Neural progenitor cell (in vitro differentiated cells): Measurements from ENCODE around the gene EDC3. TPM values are rescaled to one million over a fixed set of nuclear protein-coding genes. Genes with fewer than 3 reads are reported as not detected.

ENCODE experiments used
- DNase-seq: peaks from one replicate; pipeline ENCODE4 v3.0.0-alpha.2; 2016; ENCODE audit warnings: low spot score
- H2AFZ ChIP-seq: fragments of 200-600 bp; sonication (generic); replicated peaks from 2 replicates; pipeline ENCODE4 v1.6.1; 2016; ENCODE audit warnings: antibody characterized with exemption
- H3F3A ChIP-seq: fragments of 200-600 bp; sonication (generic); 2 replicates; pipeline ENCODE4 v1.6.1; 2016; ENCODE audit warnings: antibody characterized with exemption, low read depth
- H3K27ac ChIP-seq: fragments of 200-600 bp; sonication (generic); 2 replicates; pipeline ENCODE4 v1.5.1; 2016; ENCODE audit warnings: mild to moderate bottlenecking
- H3K27me3 ChIP-seq: fragments of 200-600 bp; sonication (generic); 2 replicates; pipeline ENCODE4 v1.6.1; 2016; ENCODE audit warnings: mild to moderate bottlenecking, moderate library complexity
- H3K36me3 ChIP-seq: fragments of 200-600 bp; sonication (generic); 2 replicates; pipeline ENCODE4 v1.5.1; 2016
- H3K4me1 ChIP-seq: fragments of 200-600 bp; sonication (generic); 2 replicates; pipeline ENCODE4 v1.6.1; 2016; ENCODE audit warnings: mixed run types
- H3K4me2 ChIP-seq: fragments of 200-600 bp; sonication (generic); 2 replicates; pipeline ENCODE4 v1.6.1; 2016
- H3K4me3 ChIP-seq: fragments of 200-600 bp; sonication (generic); 2 replicates; pipeline ENCODE4 v1.5.1; 2016
- H3K79me2 ChIP-seq: fragments of 200-600 bp; sonication (generic); 2 replicates; pipeline ENCODE4 v1.6.1; 2016; ENCODE audit warnings: low read depth
- H3K9ac ChIP-seq: fragments of 200-600 bp; sonication (generic); 2 replicates; pipeline ENCODE4 v1.6.1; 2016
- H3K9me3 ChIP-seq: fragments of 200-600 bp; sonication (generic); 2 replicates; pipeline ENCODE4 v1.5.1; 2016; ENCODE audit warnings: low read depth
- H4K20me1 ChIP-seq: fragments of 200-600 bp; sonication (generic); 2 replicates; pipeline ENCODE4 v1.6.1; 2016; ENCODE audit warnings: low read depth
- H3K27ac Mint-ChIP-seq: 3 replicates; pipeline ENCODE4 v1.8.0; 2021; ENCODE audit warnings: mixed read lengths
- H3K27me3 Mint-ChIP-seq: 2 replicates; pipeline ENCODE4 v1.8.0; 2022; ENCODE audit warnings: low read depth, mild to moderate bottlenecking, inconsistent platforms, moderate library complexity, mixed read lengths; ENCODE audit not compliant: insufficient read depth
- H3K36me3 Mint-ChIP-seq: 3 replicates; pipeline ENCODE4 v1.8.0; 2021; ENCODE audit warnings: mixed read lengths
- H3K4me1 Mint-ChIP-seq: 3 replicates; pipeline ENCODE4 v1.8.0; 2021; ENCODE audit warnings: mixed read lengths
- H3K4me3 Mint-ChIP-seq: 3 replicates; pipeline ENCODE4 v1.8.0; 2021; ENCODE audit warnings: mild to moderate bottlenecking, moderate library complexity, mixed read lengths
- H3K9me3 Mint-ChIP-seq: 3 replicates; pipeline ENCODE4 v1.8.0; 2020; ENCODE audit warnings: mixed read lengths
- EZH2 ChIP-seq: fragments of 200-600 bp; sonication (generic); IDR thresholded peaks from 2 replicates; pipeline ENCODE4 v1.6.1; 2017; ENCODE audit warnings: antibody characterized with exemption, mild to moderate bottlenecking, moderate library complexity
- EZH2phosphoT487 ChIP-seq: fragments of 200-600 bp; sonication (generic); IDR thresholded peaks from 2 replicates; pipeline ENCODE4 v1.6.1; 2017; ENCODE audit warnings: antibody characterized with exemption
- total RNA-seq: library from RNA; depleted of rRNA; stranded (reverse); fragments of >200 nt; gene quantifications from 2 replicates; pipeline ENCODE4 v1.2.3, GENCODE V29; 2015; ENCODE audit warnings: low replicate concordance
- TF ChIP-seq, protein P1 (sequence below): fragments of 200-600 bp; sonication (generic); IDR thresholded peaks from 2 replicates; pipeline ENCODE4 v1.5.1; 2017; ENCODE audit warnings: antibody characterized with exemption, mild to moderate bottlenecking

Gene EDC3
- total RNA-seq, 1 donor from 2014 or later = 24.4 TPM

DNA sequence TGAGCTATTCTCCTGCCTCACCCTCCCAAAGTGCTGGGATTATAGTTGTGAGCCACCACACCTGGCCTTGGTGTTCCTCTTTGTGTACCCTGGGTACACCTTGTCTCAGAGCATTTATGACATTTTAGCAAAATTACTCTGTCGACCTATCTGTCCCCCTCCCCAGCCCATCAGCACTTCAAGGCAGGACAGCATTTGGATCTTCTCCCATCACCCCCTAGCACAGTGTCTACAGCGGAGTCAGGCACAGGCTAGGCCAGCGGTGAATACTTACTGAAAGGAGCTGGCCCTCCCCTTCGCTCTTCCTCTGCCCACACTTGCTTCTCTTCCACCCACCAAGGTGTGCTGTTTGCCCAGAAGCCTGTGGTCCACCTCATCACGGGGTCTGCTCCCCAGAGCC, 100.6 kb downstream of the EDC3 start:
- no peak for DNase-seq
- Histone ChIP-seq H3K9me3 (no peaks in the 10 kb centered on the region), H2AFZ (no peak overlapping the region), H3K79me2 (no peaks in the 10 kb centered on the region), H4K20me1 (peaks cover 8% of the 10 kb centered on the region), H3K9ac (no peak overlapping the region), H3K27ac (no peak overlapping the region), H3K36me3 (no peaks in the 10 kb centered on the region), H3K4me1 (peaks cover 13% of the 10 kb centered on the region), H3K27me3 (no peaks in the 10 kb centered on the region), H3K4me2 (no peak overlapping the region), H3F3A (peaks cover 9% of the 10 kb centered on the region), H3K4me3 (no peak overlapping the region)
- Mint-ChIP-seq H3K36me3 (peaks cover 34% of the 10 kb centered on the region), H3K27me3 (peaks cover 2% of the 10 kb centered on the region), H3K4me3 (no peak overlapping the region), H3K27ac (no peak overlapping the region), H3K9me3 (no peaks in the 10 kb centered on the region), H3K4me1 (peaks cover 9% of the 10 kb centered on the region)
- TF ChIP-seq EZH2phosphoT487 = no peak
- TF ChIP-seq, protein P1, sequence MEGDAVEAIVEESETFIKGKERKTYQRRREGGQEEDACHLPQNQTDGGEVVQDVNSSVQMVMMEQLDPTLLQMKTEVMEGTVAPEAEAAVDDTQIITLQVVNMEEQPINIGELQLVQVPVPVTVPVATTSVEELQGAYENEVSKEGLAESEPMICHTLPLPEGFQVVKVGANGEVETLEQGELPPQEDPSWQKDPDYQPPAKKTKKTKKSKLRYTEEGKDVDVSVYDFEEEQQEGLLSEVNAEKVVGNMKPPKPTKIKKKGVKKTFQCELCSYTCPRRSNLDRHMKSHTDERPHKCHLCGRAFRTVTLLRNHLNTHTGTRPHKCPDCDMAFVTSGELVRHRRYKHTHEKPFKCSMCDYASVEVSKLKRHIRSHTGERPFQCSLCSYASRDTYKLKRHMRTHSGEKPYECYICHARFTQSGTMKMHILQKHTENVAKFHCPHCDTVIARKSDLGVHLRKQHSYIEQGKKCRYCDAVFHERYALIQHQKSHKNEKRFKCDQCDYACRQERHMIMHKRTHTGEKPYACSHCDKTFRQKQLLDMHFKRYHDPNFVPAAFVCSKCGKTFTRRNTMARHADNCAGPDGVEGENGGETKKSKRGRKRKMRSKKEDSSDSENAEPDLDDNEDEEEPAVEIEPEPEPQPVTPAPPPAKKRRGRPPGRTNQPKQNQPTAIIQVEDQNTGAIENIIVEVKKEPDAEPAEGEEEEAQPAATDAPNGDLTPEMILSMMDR = no peak
- TF ChIP-seq EZH2 = no peak

DNA sequence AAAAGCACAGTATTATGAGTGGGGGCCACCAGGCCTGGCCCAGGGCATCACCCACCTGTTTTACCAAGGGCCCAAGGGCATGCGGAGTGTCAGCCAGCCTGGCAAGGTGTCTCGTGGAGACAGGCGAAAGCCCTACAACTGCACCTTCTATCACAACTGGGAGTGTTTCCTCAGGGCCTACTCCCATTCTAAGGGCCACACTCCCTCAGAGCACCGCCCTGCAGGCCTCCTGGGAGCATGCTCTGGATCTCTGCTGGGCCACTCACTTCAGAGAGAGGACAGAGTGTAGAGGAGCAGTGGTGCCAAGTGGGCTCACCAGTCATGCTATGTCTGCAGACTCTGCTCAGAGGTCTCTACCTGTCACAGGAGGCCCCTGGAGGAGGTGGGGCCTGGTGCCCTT, 101.4 kb downstream of the EDC3 start:
- Histone ChIP-seq H3K9me3 (no peaks in the 10 kb centered on the region), H3K4me2 (no peak overlapping the region), H3K36me3 (no peaks in the 10 kb centered on the region), H3K27me3 (no peaks in the 10 kb centered on the region), H3K79me2 (no peaks in the 10 kb centered on the region), H3K27ac (no peak overlapping the region), H3F3A (peaks cover 9% of the 10 kb centered on the region), H3K9ac (no peak overlapping the region), H4K20me1 (peaks cover 13% of the 10 kb centered on the region), H2AFZ (no peak overlapping the region), H3K4me1 (peaks cover 13% of the 10 kb centered on the region), H3K4me3 (no peak overlapping the region)
- DNase-seq = no peak
- Mint-ChIP-seq H3K36me3 (peaks cover 40% of the 10 kb centered on the region), H3K9me3 (no peaks in the 10 kb centered on the region), H3K4me1 (peaks cover 9% of the 10 kb centered on the region), H3K4me3 (no peak overlapping the region), H3K27me3 (peaks cover 2% of the 10 kb centered on the region), H3K27ac (no peak overlapping the region)
- TF ChIP-seq EZH2phosphoT487 (no peak), EZH2 (no peak)
- TF ChIP-seq, protein P1 = no peak

DNA sequence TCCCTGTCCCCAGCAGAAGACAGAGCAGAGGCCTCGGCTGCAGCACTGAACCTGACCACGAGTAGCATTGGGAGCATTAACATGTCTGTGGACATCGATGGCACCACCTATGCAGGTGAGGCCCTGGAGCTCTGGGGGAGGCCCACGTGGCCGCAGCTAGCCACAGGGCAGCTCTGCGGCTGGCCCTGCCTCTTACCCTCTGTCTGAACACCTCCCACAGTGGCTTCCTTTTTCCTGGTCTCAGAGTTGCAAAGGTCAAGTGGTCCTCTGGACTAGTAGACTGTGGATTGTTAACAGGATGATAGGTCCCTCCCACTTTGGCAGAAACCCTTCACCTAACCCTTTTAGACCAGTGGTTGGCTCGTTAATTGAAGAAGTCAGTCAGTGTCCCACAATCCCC, 102.7 kb downstream of the EDC3 start:
- H3K9me3 Mint-ChIP-seq = no peaks in the 10 kb centered on the region
- H3K4me1 ChIP-seq = peaks cover 9% of the 10 kb centered on the region
- no peak overlapping the region for H3K27ac Mint-ChIP-seq
- H3K4me1 Mint-ChIP-seq = peaks cover 11% of the 10 kb centered on the region
- no peak overlapping the region for H3K9ac ChIP-seq
- no peaks in the 10 kb centered on the region for H3K36me3 ChIP-seq
- H3K36me3 Mint-ChIP-seq = peaks cover 36% of the 10 kb centered on the region
- H3F3A ChIP-seq = peaks cover 10% of the 10 kb centered on the region
- DNase-seq = no peak
- H3K4me3 ChIP-seq = no peak overlapping the region
- H3K27me3 Mint-ChIP-seq = peaks cover 4% of the 10 kb centered on the region
- no peaks in the 10 kb centered on the region for H3K27me3 ChIP-seq
- H3K4me2 ChIP-seq = no peak overlapping the region
- H3K27ac ChIP-seq = no peak overlapping the region
- TF ChIP-seq EZH2phosphoT487 (no peak), EZH2 (no peak)
- TF ChIP-seq, protein P1 = no peak
- H4K20me1 ChIP-seq = peaks cover 26% of the 10 kb centered on the region
- H3K4me3 Mint-ChIP-seq = no peak overlapping the region
- no peak overlapping the region for H2AFZ ChIP-seq
- no peaks in the 10 kb centered on the region for H3K9me3 ChIP-seq
- no peaks in the 10 kb centered on the region for H3K79me2 ChIP-seq
